OCI-LY7 (cell line): Measurements from ENCODE around the gene NPC1. TPM values are rescaled to one million over a fixed set of nuclear protein-coding genes. Genes with fewer than 3 reads are reported as not detected.

Experiments used
- BruUV-seq: library from RNA; stranded (reverse); fragments of 400-500 nt; replicated peaks from 2 replicates; lab custom pipeline; 2021; lab: Mats Ljungman, UMichigan
- CTCF ChIA-PET: fragments of 300-600 bp; sonication (Branson Sonifier 250); formaldehyde crosslinking; loops from one replicate; lab custom pipeline; 2022; ENCODE audit warnings: antibody characterized with exemption; ENCODE audit not compliant: unreplicated experiment; lab: Charles Lee
- POLR2A ChIA-PET: fragments of 300-600 bp; sonication (Branson Sonifier 250); formaldehyde crosslinking; loops from one replicate; lab custom pipeline; 2022; ENCODE audit warnings: antibody characterized with exemption; lab: Charles Lee
- DNase-seq: peaks from one replicate; pipeline ENCODE4 v3.0.0-alpha.2; 2015; ENCODE audit warnings: low spot score
- H2AFZ ChIP-seq: fragments of 200-600 bp; sonication (generic), shearing (Covaris generic); 2 replicates; pipeline ENCODE4 v1.6.1; 2014; ENCODE audit warnings: mild to moderate bottlenecking, antibody characterized with exemption, low read length, moderate library complexity
- H3K27ac ChIP-seq: fragments of 200-600 bp; sonication (generic); 2 replicates; pipeline ENCODE4 v1.5.1; 2014; ENCODE audit warnings: mixed run types, low read depth, mild to moderate bottlenecking, moderate library complexity, low read length, inconsistent platforms; ENCODE audit not compliant: poor library complexity, severe bottlenecking
- H3K36me3 ChIP-seq: fragments of 200-600 bp; sonication (generic); 2 replicates; pipeline ENCODE4 v1.6.1; 2014; ENCODE audit warnings: mild to moderate bottlenecking, antibody characterized with exemption, low read length, moderate library complexity, mixed read lengths; ENCODE audit not compliant: insufficient read depth
- H3K4me1 ChIP-seq: fragments of 200-600 bp; sonication (generic); 2 replicates; pipeline ENCODE4 v1.5.1; 2014; ENCODE audit warnings: mild to moderate bottlenecking, low read length; ENCODE audit not compliant: insufficient read depth, poor library complexity, severe bottlenecking
- H3K4me2 ChIP-seq: fragments of 200-600 bp; sonication (generic); 2 replicates; pipeline ENCODE4 v1.6.1; 2014; ENCODE audit warnings: mild to moderate bottlenecking, low read length
- H3K4me3 ChIP-seq: fragments of 200-600 bp; sonication (generic); 2 replicates; pipeline ENCODE4 v1.5.1; 2014; ENCODE audit warnings: mild to moderate bottlenecking, low read depth, low read length; ENCODE audit not compliant: poor library complexity, severe bottlenecking
- H3K79me2 ChIP-seq: fragments of 200-600 bp; sonication (generic); 2 replicates; pipeline ENCODE4 v1.6.1; 2016; ENCODE audit warnings: low read depth, mild to moderate bottlenecking, low read length, moderate library complexity, mixed read lengths; ENCODE audit not compliant: insufficient read depth
- H3K9me2 ChIP-seq: fragments of 200-600 bp; sonication (generic); 2 replicates; pipeline ENCODE4 v1.6.1; 2016; ENCODE audit warnings: mild to moderate bottlenecking, low read length, mixed read lengths; ENCODE audit not compliant: insufficient read depth
- H3K9me3 ChIP-seq: fragments of 200-600 bp; sonication (generic); 2 replicates; pipeline ENCODE4 v1.6.1; 2014; ENCODE audit warnings: mild to moderate bottlenecking, mixed run types, low read length, mixed read lengths
- H4K20me1 ChIP-seq: fragments of 200-600 bp; sonication (generic); 2 replicates; pipeline ENCODE4 v1.6.1; 2014; ENCODE audit warnings: mild to moderate bottlenecking, antibody characterized with exemption, low read length, moderate library complexity, mixed read lengths; ENCODE audit not compliant: insufficient read depth
- CTCF ChIP-seq: fragments of 200-600 bp; sonication (generic); conservative IDR thresholded peaks from 2 replicates; pipeline ENCODE4 v1.5.1; 2014; ENCODE audit warnings: mild to moderate bottlenecking, antibody characterized with exemption, low read length, moderate library complexity, mixed read lengths
- EZH2phosphoT487 ChIP-seq: fragments of 200-600 bp; sonication (generic); IDR thresholded peaks from 2 replicates; pipeline ENCODE4 v1.6.1; 2018; ENCODE audit warnings: low read depth, borderline replicate concordance, mild to moderate bottlenecking, mixed run types, antibody characterized with exemption, low read length, moderate library complexity, mixed read lengths
- intact Hi-C: fragments of 100-400 bp; cut with micrococcal nuclease; formaldehyde crosslinking; loops from one replicate; pipeline ENCODE4 v1.10.0; 2022; ENCODE audit not compliant: unreplicated experiment
- total RNA-seq, 2 experiments: library from RNA; depleted of rRNA in 1 of 2; stranded (reverse); fragments of >200 nt in 1 of 2; shearing (Covaris generic) in 1 of 2; gene quantifications; 2 replicates each; pipeline ENCODE4 v1.2.3, GENCODE V29; 2014 to 2022

The NPC1 gene
- total RNA-seq, 2 experiments from 2014 or later, result 26.0 to 38.9 TPM

GRCh38 chr18:23528580-23529472 lies 57.5 kb downstream of the NPC1 start:
- TF ChIP-seq CTCF (no peak), EZH2phosphoT487 (no peak)
- intact Hi-C loops, result no loop called here
- Histone ChIP-seq H3K4me2 (no peak overlapping the region), H3K9me3 (no peaks in the 10 kb centered on the region), H3K79me2 (no peaks in the 10 kb centered on the region), H3K9me2 (no peaks in the 10 kb centered on the region), H3K4me1 (no peaks in the 10 kb centered on the region), H2AFZ (no peak overlapping the region), H3K27ac (no peak overlapping the region), H3K36me3 (peaks cover 96% of the 10 kb centered on the region), H4K20me1 (no peaks in the 10 kb centered on the region), H3K4me3 (no peak overlapping the region)
- ChIA-PET CTCF (no interaction called here), POLR2A (no interaction called here)
- DNase-seq, result no peak
- BruUV-seq, result no TSS peak

DNA sequence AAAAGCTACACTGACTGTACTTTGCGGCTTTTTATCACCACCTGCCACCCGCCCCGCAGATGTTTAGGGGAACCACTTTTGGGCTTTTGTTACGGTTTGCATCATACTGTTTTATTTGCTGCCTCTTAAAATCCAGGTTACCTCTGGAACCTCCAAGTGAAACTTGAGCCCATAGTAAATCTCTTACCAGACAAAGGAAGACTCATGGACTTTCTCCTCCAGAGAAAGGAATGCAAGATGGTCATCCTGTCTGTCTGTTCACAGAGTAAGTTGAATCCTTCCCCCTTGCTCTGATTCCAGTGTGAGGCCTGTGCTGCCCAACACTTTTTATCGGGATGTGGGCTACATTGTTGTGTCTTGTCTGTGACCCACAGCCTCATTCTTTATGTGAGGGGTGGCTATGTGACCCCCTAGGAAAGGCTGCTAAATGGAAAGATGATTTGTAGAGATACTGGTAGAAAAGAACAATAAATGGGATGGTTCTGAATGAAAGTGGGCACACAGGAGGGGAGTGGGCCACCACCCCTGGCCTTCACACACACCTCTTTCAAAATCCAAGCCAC lies 59.7 kb downstream of the NPC1 start:
- POLR2A ChIA-PET, result no interaction called here

More for the DNA sequence above, 59.7 kb downstream of the NPC1 start:
- Histone ChIP-seq H2AFZ (no peak overlapping the region), H3K27ac (no peak overlapping the region), H3K9me2 (no peaks in the 10 kb centered on the region), H3K9me3 (no peaks in the 10 kb centered on the region), H3K36me3 (peaks cover 96% of the 10 kb centered on the region), H3K79me2 (no peaks in the 10 kb centered on the region), H3K4me1 (no peaks in the 10 kb centered on the region), H4K20me1 (no peaks in the 10 kb centered on the region), H3K4me3 (no peak overlapping the region), H3K4me2 (no peak overlapping the region)
- DNase-seq, result no peak
- BruUV-seq, result no TSS peak
- TF ChIP-seq CTCF (no peak), EZH2phosphoT487 (no peak)
- intact Hi-C loops, result no loop called here
- CTCF ChIA-PET, result no interaction called here
